H7 (cell line): ENCODE data around the gene VPS50. TPM values are rescaled to one million over a fixed set of nuclear protein-coding genes. Genes with fewer than 3 reads are reported as not detected.

Experiments
- DNase-seq: peaks from one replicate; pipeline ENCODE4 v3.0.0; 2012
- H3K27me3 ChIP-seq: 2 replicates; pipeline ENCODE4 v1.6.0; 2011; ENCODE audit warnings: mild to moderate bottlenecking, low read length; ENCODE audit not compliant: control insufficient read depth, insufficient read depth
- H3K36me3 ChIP-seq: replicated peaks from 2 replicates; pipeline ENCODE4 v1.5.1; 2011; ENCODE audit warnings: low read length; ENCODE audit not compliant: control insufficient read depth, insufficient read depth
- H3K4me3 ChIP-seq: 2 replicates; pipeline ENCODE4 v1.5.1; 2011; ENCODE audit warnings: low read depth, mild to moderate bottlenecking, control low read depth, low read length, moderate library complexity; ENCODE audit not compliant: insufficient read depth
- total RNA-seq: library from RNA; depleted of rRNA; stranded (reverse); fragments of >200 nt; shearing (Covaris generic); gene quantifications from 2 replicates; pipeline ENCODE4 v1.2.3, GENCODE V29; 2014

VPS50 gene
- total RNA-seq, 1 experiment from 2014 or later, result 10.4 TPM

- H3K4me3 ChIP-seq, result no peak within 1 kb of the TSS
- no peak for DNase-seq
- H3K27me3 ChIP-seq, result no peaks in the 10 kb centered on the region; the same call in 1 of the 2 replicates
- H3K36me3 ChIP-seq, result no peaks in the 10 kb centered on the region
Measured at GRCh38 chr7:93226310-93226709, 5.9 kb upstream of the VPS50 start, which contains the start of gene HEPACAM2. Gene HEPACAM2, minus strand, starts transcription at chr7:93226469.

GRCh38 chr7:93228302-93228701 lies 3.9 kb upstream of the VPS50 start:
- Histone ChIP-seq H3K4me3 (no peak overlapping the region), H3K27me3 (no peaks in the 10 kb centered on the region; the same call in 1 of the 2 replicates), H3K36me3 (no peaks in the 10 kb centered on the region)
- peak; percentile 8 for DNase-seq

GRCh38 chr7:93231259-93231658 lies 907 bp upstream of the VPS50 start:
- Histone ChIP-seq H3K27me3 (no peaks in the 10 kb centered on the region; the same call in 1 of the 2 replicates), H3K36me3 (no peaks in the 10 kb centered on the region), H3K4me3 (peak overlapping the region; percentile 69)
- DNase-seq, result no peak

GRCh38 chr7:93232673-93233018 lies 480 bp downstream of the VPS50 start:
- Histone ChIP-seq H3K36me3 (no peaks in the 10 kb centered on the region), H3K4me3 (peak overlapping the region; percentile 69), H3K27me3 (no peaks in the 10 kb centered on the region; the same call in 1 of the 2 replicates)
- DNase-seq, result peak; percentile 6

- H3K4me3 ChIP-seq, result no peak overlapping the region
- no peaks in the 10 kb centered on the region for H3K27me3 ChIP-seq
- H3K36me3 ChIP-seq, result no peaks in the 10 kb centered on the region
- no peak for DNase-seq
Measured at GRCh38 chr7:93235541-93235940, 3.4 kb downstream of the VPS50 start.

GRCh38 chr7:93238131-93238530 lies 6.0 kb downstream of the VPS50 start:
- H3K4me3 ChIP-seq, result no peak overlapping the region
- no peaks in the 10 kb centered on the region for H3K27me3 ChIP-seq
- no peaks in the 10 kb centered on the region for H3K36me3 ChIP-seq
- no peak for DNase-seq

- H3K36me3 ChIP-seq, result no peaks in the 10 kb centered on the region
Measured at GRCh38 chr7:93238748-93239147, 6.6 kb downstream of the VPS50 start.

GRCh38 chr7:93239824-93240223 lies 7.7 kb downstream of the VPS50 start:
- DNase-seq, result no peak
- Histone ChIP-seq H3K36me3 (no peaks in the 10 kb centered on the region), H3K27me3 (no peaks in the 10 kb centered on the region), H3K4me3 (no peak overlapping the region)

More at GRCh38 chr7:93238748-93239147, 6.6 kb downstream of the VPS50 start:
- DNase-seq, result no peak
- Histone ChIP-seq H3K27me3 (no peaks in the 10 kb centered on the region), H3K4me3 (no peak overlapping the region)

GRCh38 chr7:93242106-93242505 lies 9.9 kb downstream of the VPS50 start:
- Histone ChIP-seq H3K27me3 (no peaks in the 10 kb centered on the region), H3K36me3 (no peaks in the 10 kb centered on the region), H3K4me3 (no peak overlapping the region)
- DNase-seq, result no peak

GRCh38 chr7:93245525-93246432 lies 13.6 kb downstream of the VPS50 start:
- H3K27me3 ChIP-seq, result no peaks in the 10 kb centered on the region
- peak; percentile 16 for DNase-seq
- H3K4me3 ChIP-seq, result no peak overlapping the region
- no peaks in the 10 kb centered on the region for H3K36me3 ChIP-seq

GRCh38 chr7:93249491-93250148 lies 17.5 kb downstream of the VPS50 start:
- no peak for DNase-seq
- Histone ChIP-seq H3K36me3 (no peaks in the 10 kb centered on the region), H3K27me3 (no peaks in the 10 kb centered on the region), H3K4me3 (no peak overlapping the region)

GRCh38 chr7:93258661-93259060 lies 26.5 kb downstream of the VPS50 start:
- no peaks in the 10 kb centered on the region for H3K27me3 ChIP-seq
- H3K4me3 ChIP-seq, result no peak overlapping the region
- H3K36me3 ChIP-seq, result no peaks in the 10 kb centered on the region
- no peak for DNase-seq

- no peaks in the 10 kb centered on the region for H3K27me3 ChIP-seq
- H3K4me3 ChIP-seq, result no peak overlapping the region
- no peaks in the 10 kb centered on the region for H3K36me3 ChIP-seq
- no peak for DNase-seq
Measured at GRCh38 chr7:93262535-93262934, 30.4 kb downstream of the VPS50 start.

- no peaks in the 10 kb centered on the region for H3K36me3 ChIP-seq
- H3K4me3 ChIP-seq, result no peak overlapping the region
- DNase-seq, result no peak
- no peaks in the 10 kb centered on the region for H3K27me3 ChIP-seq
Measured at GRCh38 chr7:93265220-93265619, 33.1 kb downstream of the VPS50 start.

- no peak for DNase-seq
- Histone ChIP-seq H3K36me3 (no peaks in the 10 kb centered on the region), H3K4me3 (no peak overlapping the region), H3K27me3 (no peaks in the 10 kb centered on the region)
Measured at GRCh38 chr7:93279541-93279940, 47.4 kb downstream of the VPS50 start.
